GM12801 (cell line): ENCODE measurements around the gene GAMT.

Source experiments
- TF ChIP-seq, protein P1 (sequence below): IDR thresholded peaks from one replicate; pipeline ENCODE4 v1.5.1; 2011; ENCODE audit warnings: control low read depth; ENCODE audit not compliant: insufficient read length; ENCODE audit errors: extremely low read depth

GAMT gene

DNA sequence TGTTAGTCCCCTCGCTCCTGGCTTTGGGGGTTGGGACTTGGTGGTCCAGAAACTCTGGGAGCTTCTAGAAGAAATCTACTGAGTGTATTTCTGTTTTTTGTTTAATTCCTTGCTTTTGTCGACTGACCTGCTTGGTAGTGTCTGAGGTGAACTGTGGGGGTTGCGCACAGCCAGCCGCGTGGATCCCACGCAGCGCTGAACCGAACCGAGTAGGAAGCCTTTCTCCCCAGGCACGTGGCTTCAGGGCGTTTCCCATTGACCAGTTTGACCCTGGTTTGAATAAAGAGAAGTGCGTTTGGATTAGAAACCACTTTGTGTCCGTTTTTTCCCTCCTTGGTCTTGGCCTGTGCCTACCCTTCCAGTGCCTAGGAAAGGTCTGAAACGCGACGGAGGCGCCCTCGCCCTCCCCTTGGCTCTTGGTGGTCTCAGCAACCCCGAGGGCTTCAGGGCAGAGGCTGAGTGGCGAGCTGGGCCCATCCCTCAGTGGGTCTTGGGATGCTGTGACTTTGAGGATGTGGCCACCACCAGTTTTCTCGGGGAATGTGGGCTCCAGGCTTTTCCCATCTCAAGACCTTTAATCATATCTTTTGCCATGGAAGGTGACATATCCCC is 34.1 kb upstream of the GAMT start:
- TF ChIP-seq, protein P1, sequence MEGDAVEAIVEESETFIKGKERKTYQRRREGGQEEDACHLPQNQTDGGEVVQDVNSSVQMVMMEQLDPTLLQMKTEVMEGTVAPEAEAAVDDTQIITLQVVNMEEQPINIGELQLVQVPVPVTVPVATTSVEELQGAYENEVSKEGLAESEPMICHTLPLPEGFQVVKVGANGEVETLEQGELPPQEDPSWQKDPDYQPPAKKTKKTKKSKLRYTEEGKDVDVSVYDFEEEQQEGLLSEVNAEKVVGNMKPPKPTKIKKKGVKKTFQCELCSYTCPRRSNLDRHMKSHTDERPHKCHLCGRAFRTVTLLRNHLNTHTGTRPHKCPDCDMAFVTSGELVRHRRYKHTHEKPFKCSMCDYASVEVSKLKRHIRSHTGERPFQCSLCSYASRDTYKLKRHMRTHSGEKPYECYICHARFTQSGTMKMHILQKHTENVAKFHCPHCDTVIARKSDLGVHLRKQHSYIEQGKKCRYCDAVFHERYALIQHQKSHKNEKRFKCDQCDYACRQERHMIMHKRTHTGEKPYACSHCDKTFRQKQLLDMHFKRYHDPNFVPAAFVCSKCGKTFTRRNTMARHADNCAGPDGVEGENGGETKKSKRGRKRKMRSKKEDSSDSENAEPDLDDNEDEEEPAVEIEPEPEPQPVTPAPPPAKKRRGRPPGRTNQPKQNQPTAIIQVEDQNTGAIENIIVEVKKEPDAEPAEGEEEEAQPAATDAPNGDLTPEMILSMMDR: no peak

DNA sequence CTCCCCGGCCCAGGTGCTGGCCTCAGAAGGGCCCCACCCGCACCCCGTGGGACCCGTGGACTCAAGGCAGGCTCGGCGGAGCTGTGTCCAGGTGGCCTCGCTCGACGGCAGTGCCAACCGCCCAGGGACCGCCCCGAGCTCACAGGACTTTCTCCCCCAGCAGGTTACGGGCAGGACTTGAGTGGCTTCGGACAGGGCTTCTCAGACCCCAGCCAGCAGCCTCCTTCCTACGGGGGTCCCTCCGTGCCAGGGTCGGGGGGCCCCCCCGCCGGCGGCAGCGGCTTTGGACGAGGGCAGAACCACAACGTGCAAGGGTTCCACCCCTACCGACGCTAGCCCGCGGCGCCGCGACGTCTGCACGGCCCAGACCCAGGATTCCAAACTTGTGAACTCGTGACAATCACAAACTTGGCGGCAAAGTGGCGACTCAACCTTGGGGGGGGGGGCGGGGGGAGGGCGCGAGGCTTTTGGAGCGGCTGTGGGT is 33.3 kb upstream of the GAMT start:
- TF ChIP-seq, protein P1: no peak

DNA sequence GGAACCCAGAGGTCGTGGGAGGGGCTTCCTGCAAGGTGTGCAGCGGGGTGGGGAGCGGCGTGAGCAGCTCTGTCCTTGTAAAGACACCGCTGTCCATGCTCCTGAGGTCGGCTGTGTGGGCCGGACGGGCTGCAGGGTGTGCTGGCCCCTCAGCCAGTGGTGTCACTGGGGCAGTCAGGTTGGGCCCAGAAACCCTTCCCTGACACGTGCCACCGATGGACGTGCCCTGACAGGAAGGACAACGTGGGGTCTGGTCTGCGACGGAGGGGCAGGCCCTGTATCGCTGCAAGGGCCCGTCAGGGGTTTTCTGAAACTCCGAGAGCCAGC is 32.7 kb upstream of the GAMT start:
- TF ChIP-seq, protein P1: no peak

DNA sequence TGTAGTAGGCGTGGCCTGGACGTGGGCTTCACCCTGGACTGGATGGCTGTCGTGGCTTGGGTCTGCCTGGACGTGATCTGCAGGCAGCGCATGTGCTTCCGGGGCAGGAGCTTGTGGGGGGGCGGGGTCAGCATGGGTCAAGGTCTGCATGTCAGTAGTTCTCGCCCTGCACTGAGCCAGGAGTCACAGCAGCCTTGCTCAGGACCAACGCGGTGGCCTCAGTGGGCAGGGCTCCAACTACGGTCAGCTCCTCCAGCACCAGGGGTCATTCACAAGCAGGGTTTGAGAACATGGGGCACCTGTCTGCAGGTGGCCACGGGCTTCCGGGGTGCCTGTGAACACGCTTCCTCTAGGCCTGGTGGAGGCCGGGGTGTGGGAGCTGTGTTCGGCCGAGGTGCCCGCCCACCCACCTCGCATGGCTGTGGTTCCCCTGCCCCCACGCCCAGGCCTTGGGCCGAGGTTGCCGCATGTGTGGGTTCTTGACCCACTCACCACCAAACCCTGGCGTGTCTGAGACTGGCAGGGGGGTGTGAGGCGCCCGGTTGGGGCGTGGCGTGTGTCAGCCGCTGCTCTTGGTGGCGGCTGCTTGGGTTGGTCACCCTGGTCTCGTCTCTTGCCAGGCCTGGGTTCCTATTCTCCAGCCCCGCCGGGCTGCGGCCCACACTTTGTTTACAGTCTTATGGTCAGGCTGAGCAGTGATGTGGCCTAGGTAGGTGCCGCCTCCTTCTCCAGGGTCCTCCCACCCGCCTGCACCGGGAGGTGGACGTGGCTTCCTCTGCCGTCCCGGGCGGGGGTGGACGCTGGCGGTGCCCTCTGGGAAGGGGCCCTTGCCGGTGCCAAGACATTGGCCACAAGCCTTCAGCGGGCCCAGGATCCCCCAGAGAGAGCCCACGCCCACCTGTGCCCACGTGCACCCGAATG is 32.0 kb upstream of the GAMT start:
- TF ChIP-seq, protein P1: no peak

DNA sequence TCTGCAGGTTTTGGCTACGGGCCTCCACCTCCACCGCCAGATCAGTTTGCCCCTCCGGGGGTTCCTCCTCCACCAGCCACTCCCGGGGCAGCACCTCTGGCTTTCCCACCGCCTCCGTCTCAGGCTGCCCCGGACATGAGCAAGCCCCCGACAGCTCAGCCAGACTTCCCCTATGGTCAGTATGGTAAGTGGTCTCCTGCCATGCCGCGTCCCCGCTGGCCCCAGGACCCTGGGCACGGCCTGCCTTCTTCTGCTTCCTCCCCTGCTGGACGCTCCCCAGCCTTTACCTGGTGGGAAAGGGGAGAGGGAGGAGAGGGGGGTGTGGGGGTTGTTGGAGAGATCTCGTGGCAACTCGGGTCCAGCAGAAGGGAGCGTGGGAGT is 31.2 kb upstream of the GAMT start:
- TF ChIP-seq, protein P1: no peak

DNA sequence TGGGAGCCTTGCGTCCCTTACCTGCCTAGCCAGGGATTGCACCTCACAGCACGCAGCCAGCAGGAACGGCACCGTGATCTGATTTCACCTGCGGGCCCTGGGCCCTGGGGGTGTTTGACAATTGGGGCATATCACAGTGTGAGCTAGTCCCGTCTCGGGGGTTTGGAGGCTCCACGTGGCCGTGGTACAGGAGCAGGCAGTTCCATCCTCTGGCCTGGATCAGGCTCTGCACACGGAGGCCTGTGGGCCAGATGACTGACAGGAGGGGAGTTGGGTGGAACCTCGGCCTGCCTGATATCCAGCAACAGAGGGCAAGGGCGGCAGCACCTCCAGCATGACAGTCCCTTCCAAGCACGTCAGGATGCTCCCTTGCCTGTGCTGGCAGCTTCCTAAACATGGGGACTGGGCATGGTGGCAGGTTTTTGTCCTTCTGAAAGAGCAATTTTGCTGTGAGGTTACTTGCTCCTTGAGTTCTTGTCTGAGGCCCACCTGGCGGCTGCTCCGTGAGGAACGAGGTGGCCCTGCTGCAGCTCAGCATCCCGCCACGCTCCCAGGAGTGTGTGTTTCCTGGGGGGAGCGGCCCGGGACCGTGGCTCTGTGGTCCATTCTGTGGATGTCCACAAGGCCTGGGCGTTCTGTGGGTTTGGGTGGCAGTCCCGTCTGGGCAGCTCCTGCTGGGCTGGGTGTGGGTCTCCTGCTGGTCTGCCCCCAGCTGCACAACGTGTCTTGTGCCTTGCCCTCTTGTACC is 30.6 kb upstream of the GAMT start:
- TF ChIP-seq, protein P1: no peak

DNA sequence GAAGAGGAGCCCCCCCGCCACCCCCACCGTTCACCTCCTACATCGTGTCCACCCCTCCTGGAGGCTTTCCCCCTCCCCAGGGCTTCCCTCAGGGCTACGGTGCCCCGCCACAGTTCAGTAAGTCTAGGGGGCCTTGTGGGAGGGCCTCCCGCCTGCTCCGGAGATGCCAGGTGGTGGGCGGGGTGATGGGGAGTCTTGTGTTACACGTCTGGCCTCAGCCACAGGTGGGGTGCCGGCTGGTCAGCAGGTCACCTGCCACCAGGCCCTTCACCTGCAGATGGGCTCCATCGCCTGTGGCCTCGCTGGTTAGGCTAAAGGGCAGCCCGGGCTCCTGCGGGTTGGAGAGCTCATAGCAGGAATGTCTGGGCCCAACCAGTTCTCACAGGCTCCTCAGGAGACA is 28.9 kb upstream of the GAMT start:
- TF ChIP-seq, protein P1: no peak
